GM12878 (cell line): ENCODE data around the gene LILRB1.

Source experiments
- CHD4 ChIP-seq: fragments of 200-600 bp; sonication (generic); IDR thresholded peaks from 2 replicates; pipeline ENCODE4 v1.6.1; 2016; ENCODE audit warnings: mild to moderate bottlenecking
- DPF2 ChIP-seq: fragments of 450-650 bp; IDR thresholded peaks from 2 replicates; pipeline ENCODE4 v1.6.1; 2017; ENCODE audit warnings: mild to moderate bottlenecking
- EP300 ChIP-seq, 2 experiments: fragments of 150-350 bp in 1 of 2; IDR thresholded peaks; 2 replicates each; pipeline ENCODE4 v1.6.1; 2011 to 2012; ENCODE audit warnings: low read depth in 2 of 2, low read length in 2 of 2, borderline replicate concordance in 1 of 2, improper control_type of control experiment in 1 of 2, inconsistent platforms in 1 of 2; ENCODE audit not compliant: control insufficient read depth in 1 of 2
- EZH2 ChIP-seq: IDR thresholded peaks from 2 replicates; pipeline ENCODE4 v1.6.1; 2012; ENCODE audit warnings: low read depth, mild to moderate bottlenecking, control low read depth, inconsistent platforms, low read length, borderline replicate concordance; ENCODE audit not compliant: control insufficient read depth
- RAD21 ChIP-seq: IDR thresholded peaks from 2 replicates; pipeline ENCODE4 v1.6.1; 2011; ENCODE audit warnings: mild to moderate bottlenecking, low read depth, low read length, moderate library complexity; ENCODE audit not compliant: insufficient read depth
- SIX5 ChIP-seq: IDR thresholded peaks from 2 replicates; pipeline ENCODE4 v1.6.1; 2011; ENCODE audit warnings: mild to moderate bottlenecking, low read depth, low read length, moderate library complexity; ENCODE audit not compliant: severe bottlenecking
- SPI1 ChIP-seq: IDR thresholded peaks from 2 replicates; pipeline ENCODE4 v1.6.1; 2011; ENCODE audit warnings: low read depth, mild to moderate bottlenecking, low read length, moderate library complexity, borderline replicate concordance; ENCODE audit not compliant: insufficient read depth
- TARDBP ChIP-seq: IDR thresholded peaks from 2 replicates; pipeline ENCODE4 v1.6.1; 2016; ENCODE audit warnings: borderline replicate concordance
- TF ChIP-seq, protein P1 (sequence below), 3 experiments: IDR thresholded peaks in 2 of 3; conservative IDR thresholded peaks in 1 of 3; 2 replicates each; pipeline ENCODE4 v1.5.1; 2011; ENCODE audit warnings: low read depth in 3 of 3, low read length in 3 of 3, mild to moderate bottlenecking in 3 of 3, control low read depth in 2 of 3, moderate library complexity in 2 of 3, inconsistent platforms in 1 of 3, mixed read lengths in 1 of 3; ENCODE audit not compliant: control insufficient read depth in 2 of 3, insufficient read depth in 1 of 3; ENCODE audit errors: extremely low read depth in 1 of 3
- TF ChIP-seq, protein P2 (sequence below): IDR thresholded peaks from 2 replicates; pipeline ENCODE4 v1.6.1; 2011; ENCODE audit warnings: low read depth, low read length, improper control_type of control experiment, borderline replicate concordance
- TF ChIP-seq, protein P3 (sequence below): IDR thresholded peaks from 2 replicates; pipeline ENCODE4 v1.6.1; 2012; ENCODE audit warnings: mild to moderate bottlenecking, low read depth, low read length
- TF ChIP-seq, protein P4 (sequence below): fragments of 450-650 bp; IDR thresholded peaks from 2 replicates; pipeline ENCODE4 v1.6.1; 2018; ENCODE audit warnings: borderline replicate concordance, mild to moderate bottlenecking; ENCODE audit not compliant: partially characterized antibody

DNA sequence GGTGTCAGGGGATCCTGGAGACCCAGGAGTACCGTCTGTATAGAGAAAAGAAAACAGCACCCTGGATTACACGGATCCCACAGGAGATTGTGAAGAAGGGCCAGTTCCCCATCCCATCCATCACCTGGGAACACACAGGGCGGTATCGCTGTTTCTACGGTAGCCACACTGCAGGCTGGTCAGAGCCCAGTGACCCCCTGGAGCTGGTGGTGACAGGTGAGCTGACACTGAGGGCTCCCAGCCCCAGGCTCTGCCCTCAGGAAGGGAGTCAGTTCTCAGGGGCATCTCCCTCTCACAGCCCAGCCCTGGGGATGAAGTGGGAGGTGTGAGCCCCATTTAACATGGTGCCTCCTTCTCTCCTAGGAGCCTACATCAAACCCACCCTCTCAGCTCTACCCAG is 35.5 kb upstream of the LILRB1 start:
- TF ChIP-seq SPI1 (no peak), SIX5 (no peak), RAD21 (no peak), EZH2 (no peak), TARDBP (no peak), DPF2 (no peak), EP300 (IDR thresholded peaks at IDR 0.05; ENCODE audit: borderline replicate concordance in 1 of 2, control insufficient read depth in 1 of 2, low read depth in 2 of 2, low read length in 2 of 2) (no peak), CHD4 (no peak)
- TF ChIP-seq, protein P1, sequence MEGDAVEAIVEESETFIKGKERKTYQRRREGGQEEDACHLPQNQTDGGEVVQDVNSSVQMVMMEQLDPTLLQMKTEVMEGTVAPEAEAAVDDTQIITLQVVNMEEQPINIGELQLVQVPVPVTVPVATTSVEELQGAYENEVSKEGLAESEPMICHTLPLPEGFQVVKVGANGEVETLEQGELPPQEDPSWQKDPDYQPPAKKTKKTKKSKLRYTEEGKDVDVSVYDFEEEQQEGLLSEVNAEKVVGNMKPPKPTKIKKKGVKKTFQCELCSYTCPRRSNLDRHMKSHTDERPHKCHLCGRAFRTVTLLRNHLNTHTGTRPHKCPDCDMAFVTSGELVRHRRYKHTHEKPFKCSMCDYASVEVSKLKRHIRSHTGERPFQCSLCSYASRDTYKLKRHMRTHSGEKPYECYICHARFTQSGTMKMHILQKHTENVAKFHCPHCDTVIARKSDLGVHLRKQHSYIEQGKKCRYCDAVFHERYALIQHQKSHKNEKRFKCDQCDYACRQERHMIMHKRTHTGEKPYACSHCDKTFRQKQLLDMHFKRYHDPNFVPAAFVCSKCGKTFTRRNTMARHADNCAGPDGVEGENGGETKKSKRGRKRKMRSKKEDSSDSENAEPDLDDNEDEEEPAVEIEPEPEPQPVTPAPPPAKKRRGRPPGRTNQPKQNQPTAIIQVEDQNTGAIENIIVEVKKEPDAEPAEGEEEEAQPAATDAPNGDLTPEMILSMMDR (IDR thresholded peaks at IDR 0.05 in 2 of 3, conservative IDR thresholded peaks at IDR 0.05 in 1 of 3; ENCODE audit: control insufficient read depth in 2 of 3, extremely low read depth in 1 of 3, insufficient read depth in 1 of 3, low read depth in 3 of 3, low read length in 3 of 3) = no peak
- TF ChIP-seq, protein P2, sequence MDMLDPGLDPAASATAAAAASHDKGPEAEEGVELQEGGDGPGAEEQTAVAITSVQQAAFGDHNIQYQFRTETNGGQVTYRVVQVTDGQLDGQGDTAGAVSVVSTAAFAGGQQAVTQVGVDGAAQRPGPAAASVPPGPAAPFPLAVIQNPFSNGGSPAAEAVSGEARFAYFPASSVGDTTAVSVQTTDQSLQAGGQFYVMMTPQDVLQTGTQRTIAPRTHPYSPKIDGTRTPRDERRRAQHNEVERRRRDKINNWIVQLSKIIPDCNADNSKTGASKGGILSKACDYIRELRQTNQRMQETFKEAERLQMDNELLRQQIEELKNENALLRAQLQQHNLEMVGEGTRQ = no peak
- TF ChIP-seq, protein P3, sequence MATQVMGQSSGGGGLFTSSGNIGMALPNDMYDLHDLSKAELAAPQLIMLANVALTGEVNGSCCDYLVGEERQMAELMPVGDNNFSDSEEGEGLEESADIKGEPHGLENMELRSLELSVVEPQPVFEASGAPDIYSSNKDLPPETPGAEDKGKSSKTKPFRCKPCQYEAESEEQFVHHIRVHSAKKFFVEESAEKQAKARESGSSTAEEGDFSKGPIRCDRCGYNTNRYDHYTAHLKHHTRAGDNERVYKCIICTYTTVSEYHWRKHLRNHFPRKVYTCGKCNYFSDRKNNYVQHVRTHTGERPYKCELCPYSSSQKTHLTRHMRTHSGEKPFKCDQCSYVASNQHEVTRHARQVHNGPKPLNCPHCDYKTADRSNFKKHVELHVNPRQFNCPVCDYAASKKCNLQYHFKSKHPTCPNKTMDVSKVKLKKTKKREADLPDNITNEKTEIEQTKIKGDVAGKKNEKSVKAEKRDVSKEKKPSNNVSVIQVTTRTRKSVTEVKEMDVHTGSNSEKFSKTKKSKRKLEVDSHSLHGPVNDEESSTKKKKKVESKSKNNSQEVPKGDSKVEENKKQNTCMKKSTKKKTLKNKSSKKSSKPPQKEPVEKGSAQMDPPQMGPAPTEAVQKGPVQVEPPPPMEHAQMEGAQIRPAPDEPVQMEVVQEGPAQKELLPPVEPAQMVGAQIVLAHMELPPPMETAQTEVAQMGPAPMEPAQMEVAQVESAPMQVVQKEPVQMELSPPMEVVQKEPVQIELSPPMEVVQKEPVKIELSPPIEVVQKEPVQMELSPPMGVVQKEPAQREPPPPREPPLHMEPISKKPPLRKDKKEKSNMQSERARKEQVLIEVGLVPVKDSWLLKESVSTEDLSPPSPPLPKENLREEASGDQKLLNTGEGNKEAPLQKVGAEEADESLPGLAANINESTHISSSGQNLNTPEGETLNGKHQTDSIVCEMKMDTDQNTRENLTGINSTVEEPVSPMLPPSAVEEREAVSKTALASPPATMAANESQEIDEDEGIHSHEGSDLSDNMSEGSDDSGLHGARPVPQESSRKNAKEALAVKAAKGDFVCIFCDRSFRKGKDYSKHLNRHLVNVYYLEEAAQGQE = no peak
- TF ChIP-seq, protein P4, sequence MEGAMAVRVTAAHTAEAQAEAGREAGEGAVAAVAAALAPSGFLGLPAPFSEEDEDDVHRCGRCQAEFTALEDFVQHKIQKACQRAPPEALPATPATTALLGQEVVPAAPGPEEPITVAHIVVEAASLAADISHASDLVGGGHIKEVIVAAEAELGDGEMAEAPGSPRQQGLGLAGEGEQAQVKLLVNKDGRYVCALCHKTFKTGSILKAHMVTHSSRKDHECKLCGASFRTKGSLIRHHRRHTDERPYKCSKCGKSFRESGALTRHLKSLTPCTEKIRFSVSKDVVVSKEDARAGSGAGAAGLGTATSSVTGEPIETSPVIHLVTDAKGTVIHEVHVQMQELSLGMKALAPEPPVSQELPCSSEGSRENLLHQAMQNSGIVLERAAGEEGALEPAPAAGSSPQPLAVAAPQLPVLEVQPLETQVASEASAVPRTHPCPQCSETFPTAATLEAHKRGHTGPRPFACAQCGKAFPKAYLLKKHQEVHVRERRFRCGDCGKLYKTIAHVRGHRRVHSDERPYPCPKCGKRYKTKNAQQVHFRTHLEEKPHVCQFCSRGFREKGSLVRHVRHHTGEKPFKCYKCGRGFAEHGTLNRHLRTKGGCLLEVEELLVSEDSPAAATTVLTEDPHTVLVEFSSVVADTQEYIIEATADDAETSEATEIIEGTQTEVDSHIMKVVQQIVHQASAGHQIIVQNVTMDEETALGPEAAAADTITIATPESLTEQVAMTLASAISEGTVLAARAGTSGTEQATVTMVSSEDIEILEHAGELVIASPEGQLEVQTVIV = no peak
